ENCODE results near the gene FOXK2. TPM values are rescaled to one million over a fixed set of nuclear protein-coding genes. Genes with fewer than 3 reads are reported as not detected.

Gene FOXK2
- total RNA-seq, 1 donor from 2014 or later: 24.8 TPM

DNA sequence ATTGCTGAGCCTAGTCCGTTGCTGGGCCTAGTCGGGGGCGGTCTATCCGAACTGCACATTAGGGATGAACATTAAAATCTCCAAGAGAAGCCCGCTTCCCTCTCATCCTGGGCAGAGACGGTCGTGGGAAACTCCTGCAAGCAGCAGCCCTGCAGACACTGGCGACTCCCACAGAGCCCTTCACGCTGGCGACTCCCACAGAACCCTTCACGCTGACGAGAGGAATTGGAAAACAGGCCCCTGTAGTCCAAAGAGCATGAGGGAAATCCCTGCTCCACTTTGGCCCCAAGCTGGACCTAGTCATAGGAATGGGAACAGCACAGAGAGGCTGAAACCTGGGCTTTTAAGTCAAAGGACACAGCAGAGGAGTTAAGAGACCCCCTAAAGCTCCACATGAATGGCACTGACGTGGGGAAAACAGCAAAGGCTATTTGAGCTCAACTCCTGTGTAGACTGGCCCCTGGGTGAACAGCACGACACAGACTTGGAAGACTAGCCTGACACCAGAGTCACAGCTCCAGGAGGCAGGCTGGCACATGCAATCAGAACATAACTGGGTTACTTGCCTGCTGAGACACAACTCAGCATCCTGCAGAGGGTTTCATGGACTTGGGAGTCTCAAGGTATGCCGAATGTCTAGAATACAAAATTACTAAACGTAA lies 86.5 kb downstream of the FOXK2 start:
- no peak for DNase-seq (ENCODE audit: low read depth in 2 of 2)

DNA sequence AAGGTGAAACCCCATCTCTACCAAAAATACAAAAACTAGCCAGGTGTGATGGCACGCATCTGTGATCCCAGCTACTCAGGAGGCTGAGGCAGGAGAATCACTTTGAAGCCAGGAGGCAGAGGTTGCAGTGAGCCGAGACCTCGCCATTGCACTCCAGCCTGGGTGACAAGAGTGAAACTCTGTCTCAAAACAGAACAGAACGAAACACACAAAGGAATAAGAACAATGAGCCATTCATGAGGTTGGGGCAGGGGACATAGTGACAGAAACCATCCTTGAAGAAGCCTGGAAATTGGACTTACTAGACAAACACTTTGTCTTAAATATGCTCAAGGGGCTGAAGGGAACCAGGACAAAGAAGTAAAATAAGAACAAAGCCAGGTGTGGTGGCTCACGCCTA lies 89.3 kb downstream of the FOXK2 start:
- DNase-seq (ENCODE audit: low read depth in 2 of 2): no peak

DNA sequence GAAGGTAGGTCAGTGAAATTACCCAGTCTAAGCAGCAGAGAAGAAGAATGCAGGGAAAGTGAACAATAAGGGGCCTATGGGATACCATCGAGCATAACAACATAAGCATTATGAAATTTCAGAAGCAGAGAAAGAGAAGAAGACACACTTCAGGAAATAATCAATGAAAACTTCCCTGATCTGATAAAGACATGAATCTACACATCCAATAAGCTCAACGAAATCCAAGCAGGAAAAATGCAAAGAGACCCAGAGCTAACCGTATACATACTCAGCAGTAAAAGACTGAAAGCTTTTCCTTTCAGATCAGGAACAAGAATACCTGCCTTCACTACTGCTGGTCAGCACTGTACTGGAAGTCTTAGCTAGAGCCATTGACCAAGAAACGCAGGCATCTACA lies 90.1 kb downstream of the FOXK2 start:
- no peak for DNase-seq (ENCODE audit: low read depth in 2 of 2)

DNA sequence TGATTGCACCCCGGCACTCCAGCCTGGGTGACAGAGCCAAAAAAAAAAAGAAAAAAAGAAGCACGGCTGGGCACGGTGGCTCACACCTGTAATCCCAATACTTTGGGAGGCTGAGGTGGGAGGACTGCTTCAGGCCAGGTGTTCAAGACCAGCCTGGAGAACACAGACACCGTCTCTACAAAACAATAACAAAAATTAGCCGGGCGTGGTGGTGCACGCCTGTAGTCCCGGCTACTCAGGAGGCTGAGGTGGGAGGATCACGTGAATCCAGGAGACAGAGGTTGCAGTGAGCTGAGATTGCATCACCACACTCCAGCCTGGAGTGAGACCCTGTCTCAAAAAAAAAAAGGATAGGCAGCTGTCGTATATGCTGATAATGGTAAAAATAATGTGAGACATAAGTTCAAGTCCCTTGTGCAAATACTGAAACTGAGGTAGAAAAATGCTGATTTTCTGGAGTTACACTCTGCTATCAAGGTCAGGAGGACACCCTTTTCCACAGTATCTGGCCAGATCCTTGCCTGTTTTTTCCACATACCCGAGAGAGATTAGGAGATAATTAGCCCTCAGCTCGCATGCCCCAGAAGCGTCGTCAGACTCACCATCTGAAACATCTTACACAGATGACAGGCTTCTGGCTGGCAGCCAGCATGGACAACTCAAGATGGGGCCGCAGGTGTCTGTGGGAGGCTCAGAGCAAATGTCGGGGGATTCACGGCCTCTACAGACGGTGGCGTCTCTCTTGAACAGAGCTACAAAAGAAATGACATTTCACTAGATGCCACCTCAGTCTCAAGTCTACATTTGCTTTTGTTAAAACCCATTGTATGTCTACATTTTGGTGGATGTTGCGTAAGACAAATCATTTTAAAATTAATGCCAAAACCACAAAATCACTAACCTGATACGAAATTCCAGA lies 91.9 kb downstream of the FOXK2 start:
- DNase-seq (ENCODE audit: low read depth in 2 of 2): no peak

DNA sequence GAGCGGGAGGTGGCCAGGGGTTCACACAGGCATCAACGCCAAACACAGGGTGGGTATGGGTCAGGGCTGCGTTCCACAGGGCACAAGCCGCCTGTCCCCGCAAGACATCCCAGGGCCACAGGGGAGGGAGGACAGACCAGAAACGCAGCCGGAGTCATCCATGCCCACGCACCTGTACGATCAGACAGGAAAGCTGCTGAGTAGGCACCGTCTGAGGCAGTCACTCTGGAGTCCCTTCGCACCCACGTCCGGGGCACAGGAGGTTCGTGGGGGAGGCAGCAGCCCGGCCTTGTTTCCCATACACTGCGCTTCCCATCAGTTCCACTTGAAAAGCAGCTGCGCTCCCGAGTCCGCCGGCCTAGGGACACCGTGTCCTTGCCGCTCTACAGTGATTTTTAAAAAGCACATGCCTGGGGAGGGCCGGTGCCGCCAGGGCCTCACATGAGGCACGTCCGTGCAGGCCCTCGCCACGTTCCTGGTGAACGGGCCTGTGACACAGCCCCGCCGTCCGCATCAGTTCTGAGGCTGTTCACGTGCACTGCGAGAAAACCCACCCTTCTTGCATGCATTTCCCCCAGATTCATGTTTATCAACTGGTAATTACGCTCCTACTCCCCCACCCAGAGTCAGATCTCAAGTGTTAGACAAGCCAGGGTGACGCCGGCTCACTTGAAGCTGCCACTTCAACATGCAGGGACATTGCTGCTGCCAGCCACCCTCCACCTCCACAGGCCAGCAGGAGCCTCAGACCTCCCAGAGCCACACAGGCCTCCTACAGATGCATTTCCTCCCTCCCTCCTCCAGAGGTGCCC lies 94.0 kb downstream of the FOXK2 start:
- no peak for DNase-seq (ENCODE audit: low read depth in 2 of 2)

DNA sequence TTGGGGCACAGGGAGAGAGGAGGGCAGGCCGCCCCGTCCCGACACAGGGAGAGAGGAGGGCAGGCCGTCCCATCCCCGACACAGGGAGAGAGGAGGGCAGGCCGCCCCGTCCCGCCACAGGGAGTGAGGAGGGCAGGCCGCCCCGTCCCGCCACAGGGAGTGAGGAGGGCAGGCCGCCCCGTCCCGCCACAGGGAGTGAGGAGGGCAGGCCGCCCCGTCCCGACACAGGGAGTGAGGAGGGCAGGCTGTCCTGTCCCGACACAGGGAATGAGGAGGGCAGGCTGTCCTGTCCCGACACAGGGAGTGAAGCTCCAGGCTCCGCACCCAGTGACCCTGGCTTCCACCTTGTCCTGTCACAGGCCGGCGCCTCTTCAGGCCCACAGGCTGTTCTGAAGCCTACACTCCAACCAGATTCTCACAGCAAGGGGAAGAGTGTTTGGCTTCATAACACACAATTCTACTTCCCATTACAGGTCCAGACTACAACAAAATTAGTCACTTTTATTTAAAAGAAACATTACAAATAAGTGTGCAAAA lies 94.6 kb downstream of the FOXK2 start:
- DNase-seq (ENCODE audit: low read depth in 2 of 2): no peak

DNA sequence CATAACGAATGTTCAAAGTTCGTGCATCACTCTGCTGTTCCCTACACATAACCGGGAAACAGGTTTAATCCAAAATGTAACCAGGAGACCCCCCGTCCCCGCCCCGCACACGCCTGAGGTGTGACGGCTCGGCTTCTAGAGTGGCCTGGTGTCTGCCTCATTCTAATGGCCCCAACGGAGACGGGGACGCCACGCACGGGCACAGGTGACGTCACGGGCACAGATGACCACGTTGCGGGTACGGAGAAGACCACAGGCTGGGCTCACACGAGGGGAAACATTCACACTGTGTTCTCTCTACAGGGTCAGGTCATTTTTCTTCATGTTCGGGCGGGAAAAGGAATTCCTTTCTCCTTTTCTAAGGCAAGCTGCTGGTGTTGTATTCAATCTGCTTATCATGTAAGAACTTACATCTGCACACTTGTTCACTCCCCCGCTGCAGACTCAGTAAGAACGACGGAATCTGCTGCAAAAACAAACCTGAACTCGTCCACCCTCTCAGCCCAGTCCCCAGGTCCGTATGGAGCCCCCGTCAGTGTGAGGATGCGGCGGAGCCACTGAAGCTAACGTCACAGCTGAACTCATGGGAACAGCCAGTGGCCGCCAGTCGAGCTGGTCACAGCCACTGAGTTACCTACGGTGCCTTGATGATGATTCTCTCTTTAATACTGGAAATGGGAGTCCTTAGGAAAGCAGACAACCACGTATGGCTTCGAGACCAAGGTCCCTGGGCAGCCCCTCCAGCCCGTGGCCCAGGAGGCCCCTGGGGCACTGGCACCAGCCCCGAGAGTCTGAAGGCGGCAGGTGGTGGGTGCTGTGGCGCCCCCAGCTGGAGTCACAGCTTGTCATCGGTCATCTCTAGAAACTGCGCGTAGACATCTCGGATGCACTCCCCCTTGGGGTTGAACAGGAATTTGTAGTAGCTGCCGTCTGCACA lies 95.8 kb downstream of the FOXK2 start:
- DNase-seq (ENCODE audit: low read depth in 2 of 2): no peak

DNA sequence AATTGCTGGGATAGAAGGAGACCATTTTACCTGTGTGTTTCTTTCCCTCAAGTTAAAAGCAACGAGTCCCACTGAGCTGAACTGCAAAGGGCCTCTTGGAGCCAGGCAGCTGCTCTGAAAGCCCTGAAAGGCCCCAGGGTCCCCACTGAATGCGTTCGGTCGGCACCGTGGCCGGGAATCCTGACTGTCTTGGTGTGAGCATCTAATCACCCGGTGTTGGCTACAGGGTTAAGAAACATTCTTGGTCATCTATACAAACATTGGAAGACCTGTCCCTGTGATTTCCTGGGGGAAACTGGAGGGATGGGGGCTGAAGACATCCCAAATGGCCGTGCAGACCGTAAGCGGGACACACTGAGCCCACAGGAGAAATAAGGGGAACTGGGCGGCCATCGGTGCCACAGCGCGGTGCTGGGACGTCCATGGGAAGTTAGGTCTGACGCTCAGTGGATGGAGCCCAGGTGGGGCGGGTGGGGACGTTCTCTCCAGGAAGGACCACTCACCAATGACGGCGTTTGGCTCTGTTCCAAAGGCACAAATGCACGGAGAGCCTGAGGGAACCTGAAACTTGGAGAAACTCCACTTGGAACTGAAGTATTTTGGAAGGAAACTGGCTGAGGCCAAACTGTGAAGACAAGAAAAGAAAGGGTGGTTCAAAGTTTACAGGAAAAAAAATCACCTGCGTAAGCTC lies 96.6 kb downstream of the FOXK2 start:
- no peak for DNase-seq (ENCODE audit: low read depth in 2 of 2)

DNA sequence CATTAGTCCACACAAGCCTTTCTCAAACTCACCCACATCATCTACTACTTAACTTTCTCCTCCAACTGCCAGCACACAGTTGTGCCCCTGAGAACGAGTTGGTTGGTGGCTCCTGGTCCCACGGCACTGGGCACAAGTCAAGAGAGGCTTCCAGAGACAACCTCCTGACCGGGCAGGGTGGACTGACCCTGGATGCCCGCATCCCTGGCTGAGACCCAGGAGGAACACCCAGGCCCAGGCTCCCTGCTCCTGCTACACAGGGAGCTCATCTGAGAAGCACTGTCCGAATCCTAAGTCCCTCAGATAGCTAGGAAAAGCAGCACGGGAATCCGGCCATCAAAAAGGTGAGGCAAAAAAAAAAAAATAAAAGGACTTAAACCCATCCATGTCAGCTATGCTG lies 99.7 kb downstream of the FOXK2 start:
- DNase-seq (ENCODE audit: low read depth in 2 of 2): no peak

DNA sequence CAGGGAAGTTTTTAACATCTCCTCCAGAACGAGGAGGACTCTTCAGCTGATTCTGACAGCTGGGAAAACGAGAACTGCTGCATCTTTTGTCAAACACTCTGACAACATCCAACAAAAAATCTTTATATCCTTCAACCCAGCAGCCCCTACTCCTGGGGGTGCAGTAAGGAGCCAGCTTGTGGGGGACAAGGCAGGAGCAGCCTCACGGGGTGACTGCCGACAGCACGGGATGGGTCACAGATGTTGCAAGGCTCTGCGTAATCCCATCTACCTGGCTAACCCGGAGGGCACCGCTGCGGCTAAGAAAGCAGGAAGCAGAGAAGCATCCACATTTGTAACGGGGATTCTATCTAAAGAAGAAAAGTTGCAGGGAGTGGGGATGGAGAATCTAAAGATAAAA lies 100.1 kb downstream of the FOXK2 start:
- DNase-seq (ENCODE audit: low read depth in 2 of 2): no peak

DNA sequence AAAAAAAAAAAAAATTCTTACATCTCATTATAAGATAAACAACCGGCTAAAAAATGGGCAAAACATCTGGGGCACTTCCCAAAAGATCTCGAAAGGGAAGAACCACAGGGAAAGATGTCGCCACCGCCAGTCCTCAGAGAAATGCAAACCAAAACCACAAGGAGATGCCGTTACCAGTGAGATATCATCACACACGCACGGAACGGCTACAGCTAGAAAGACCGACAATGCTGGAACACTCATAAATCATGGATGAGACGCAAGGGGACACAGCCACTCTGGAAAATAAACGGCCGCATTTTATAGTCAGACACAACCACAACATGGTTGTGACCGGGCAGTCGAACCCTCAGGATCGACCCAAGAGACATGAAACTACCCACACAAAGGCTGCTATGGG lies 104.2 kb downstream of the FOXK2 start:
- no peak for DNase-seq (ENCODE audit: low read depth in 2 of 2)

DNA sequence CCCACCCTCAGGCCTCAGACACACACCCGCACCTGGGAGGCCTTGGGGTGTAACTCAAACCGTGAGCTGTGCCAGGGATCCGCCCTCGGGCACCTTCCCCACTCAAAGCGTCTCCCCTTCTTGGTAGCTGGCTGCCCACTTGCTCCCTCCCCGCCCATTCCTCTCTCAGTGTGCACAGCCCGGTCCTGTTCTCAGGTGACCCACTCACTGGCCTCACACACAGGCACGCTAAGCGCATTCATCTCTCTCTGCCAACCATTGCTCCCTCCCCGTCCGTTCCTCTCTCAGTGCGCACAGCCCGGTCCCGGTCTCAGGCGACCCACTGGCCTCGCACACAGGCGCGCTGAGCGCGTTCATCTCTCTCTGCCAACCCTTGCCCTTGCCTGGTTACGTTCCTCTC lies 107.9 kb downstream of the FOXK2 start:
- no peak for DNase-seq (ENCODE audit: low read depth in 2 of 2)

DNA sequence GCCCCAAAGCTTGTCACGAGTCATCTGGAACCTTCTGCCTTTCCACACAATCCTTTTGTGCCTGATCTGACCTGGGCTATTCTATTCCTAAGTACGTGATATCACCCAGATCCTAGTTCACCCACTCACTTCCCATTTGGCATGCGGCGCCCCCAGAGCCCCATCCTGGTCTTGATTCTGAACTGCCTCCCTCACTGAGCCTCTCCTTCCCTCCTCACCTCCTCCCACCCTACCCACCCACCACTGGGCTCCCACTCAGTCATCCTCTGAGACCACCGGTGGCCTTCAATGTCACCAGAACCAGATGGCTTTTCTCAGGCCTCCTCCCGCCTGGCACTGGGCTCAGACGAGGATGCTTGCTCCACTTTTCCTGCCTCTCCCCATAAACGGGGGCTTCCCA lies 110.2 kb downstream of the FOXK2 start:
- no peak for DNase-seq (ENCODE audit: low read depth in 2 of 2)

DNA sequence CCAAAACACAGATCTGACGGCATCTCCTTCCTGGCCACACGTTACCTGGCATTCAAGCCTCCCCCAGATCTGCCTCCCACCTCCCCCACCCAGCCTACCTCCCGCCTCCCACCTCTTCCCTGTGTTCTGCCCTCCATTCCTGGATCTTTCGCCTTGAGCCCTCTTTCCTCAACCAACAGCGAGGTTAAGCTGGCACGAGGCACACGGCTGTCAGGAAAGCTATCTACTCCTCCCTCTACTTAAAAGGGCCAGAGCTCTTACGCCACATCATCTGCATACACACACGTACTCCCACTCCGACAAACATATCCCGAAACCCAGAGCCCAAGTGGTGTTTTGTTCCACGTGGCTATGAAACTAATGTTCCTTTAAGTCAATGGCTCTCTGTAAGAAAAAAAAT lies 110.7 kb downstream of the FOXK2 start:
- DNase-seq (ENCODE audit: low read depth in 2 of 2): no peak

DNA sequence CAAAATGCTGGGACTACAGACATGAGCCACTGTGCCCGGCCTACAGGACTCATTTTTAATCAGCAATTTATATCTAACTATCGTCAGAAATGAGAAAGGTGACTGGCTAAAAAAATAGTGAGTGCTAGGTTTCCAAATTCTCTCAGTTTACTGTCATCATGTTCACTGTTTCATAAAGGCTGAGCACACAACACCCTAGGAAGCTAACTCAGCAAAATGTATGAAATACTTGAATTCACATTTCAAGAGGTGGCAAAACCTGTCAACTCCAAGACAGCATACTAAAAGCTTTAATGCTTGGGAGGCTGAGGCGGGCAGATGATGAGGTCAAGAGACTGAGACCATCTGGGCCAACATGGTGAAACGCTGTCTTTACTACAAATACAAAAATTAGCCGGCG lies 112.0 kb downstream of the FOXK2 start:
- no peak for DNase-seq (ENCODE audit: low read depth in 2 of 2)

DNA sequence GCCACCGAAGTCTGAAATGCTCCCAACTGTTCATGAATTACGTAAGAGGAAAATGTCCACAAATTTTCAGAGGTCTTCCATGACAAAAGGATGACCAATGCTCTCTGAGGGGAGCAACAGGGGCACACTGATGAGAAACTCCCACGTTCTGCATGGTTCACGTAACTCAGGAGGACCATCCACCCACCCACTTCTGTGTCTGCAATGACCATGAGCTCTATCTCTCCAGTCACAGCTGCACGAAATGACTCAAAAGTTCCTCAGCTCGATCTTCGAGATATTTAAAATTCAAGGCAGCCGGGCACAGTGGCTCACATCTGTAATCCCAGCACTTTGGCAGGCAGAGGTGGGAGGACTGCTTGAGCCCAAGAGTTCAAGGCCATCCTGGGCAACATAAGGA lies 112.9 kb downstream of the FOXK2 start:
- no peak for DNase-seq (ENCODE audit: low read depth in 2 of 2)

DNA sequence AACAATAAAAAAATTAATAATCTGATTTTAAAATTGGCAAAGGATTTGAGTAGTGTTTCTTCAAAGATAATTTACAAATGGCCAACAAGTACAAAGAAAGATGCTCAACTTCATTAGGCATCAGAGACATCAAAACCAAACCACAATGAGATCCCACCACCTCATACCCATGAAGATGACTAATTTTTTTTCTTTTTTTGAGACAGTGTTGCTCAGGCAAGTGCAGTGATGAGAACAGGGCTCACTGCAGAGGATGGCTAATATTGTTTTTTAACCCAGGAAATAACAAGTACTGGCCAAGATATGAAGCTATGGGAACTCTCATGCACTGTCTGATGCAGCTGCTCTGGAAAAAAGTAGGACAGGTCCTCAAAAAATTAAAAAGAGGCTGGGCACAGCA lies 113.8 kb downstream of the FOXK2 start:
- no peak for DNase-seq (ENCODE audit: low read depth in 2 of 2)

DNA sequence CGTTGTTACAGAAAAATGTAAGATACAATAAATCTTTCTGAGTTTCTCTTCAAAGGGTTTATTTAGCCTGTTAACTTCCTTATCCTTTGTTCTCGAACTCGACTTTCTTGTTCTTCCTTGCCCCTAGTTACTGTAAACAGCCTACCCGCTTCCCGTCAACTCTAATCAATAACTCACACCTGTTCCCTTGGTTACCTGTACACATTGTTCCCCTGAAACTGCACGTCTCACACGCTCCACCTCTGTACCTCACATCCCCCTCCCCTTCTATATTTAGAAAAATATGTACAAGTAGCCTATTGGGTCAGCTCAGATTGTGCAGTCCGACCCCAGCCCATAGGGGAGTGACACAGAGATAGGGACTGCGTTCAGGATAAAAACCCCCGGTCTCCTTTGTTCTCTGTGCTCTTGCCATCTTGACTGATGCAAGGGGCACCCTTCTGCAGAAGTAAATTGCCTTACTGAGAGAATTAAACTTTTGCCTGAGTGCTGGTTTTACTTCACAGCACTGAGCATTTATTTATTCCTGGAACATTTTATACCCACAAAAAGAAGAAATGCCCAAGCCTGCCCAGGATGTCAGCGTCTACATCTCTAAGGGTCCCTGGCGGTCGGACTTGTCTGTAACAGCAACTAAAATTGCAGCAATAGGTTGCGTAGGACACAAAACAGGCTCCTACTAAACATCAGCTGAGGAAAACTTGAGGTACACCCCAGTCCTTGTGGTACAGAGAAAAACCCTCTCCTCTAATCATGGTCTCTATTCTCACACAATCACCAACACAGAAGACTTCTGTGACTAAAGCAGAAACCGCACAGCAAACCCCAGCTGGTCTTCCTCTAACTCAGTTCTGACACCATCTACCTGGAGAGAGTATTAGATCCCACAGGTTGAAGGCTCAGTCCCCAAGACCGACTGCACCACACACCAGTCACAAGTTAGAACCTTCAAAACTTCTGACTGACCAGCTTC lies 117.4 kb downstream of the FOXK2 start:
- DNase-seq (ENCODE audit: low read depth in 2 of 2): peak in 1 of 2 donors; percentile 19

DNA sequence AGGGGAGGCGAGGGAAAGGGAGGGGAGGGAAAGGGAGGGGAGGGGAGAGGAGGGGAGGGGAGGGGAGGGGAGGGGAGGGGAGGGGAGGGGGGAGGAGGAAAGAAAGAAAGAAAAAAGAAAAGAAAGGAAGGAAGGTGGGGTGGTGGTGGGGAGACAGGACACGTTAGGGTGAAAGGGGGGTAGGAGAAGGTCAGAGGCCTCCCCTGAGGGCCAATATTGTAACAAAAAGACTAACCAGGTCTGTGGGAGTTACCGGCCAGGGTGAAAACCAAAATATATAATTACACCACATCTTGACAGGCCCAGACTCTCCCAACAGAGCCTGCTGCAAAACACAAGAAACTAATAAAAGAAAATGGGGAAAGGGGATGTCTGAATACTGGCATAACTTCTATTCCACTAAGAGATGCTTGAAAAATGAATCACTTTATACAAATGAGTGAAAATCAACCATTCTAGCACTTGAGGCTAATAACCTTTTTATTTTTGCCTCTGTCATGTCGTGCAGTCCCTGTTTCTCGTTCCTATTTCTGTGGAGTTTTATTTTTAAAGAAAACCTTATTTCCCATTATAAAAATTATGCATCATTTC lies 118.7 kb downstream of the FOXK2 start:
- no peak for DNase-seq (ENCODE audit: low read depth in 2 of 2)
